Sciatic nerve (tissue), 2 donors: ENCODE data around the gene ACRBP. TPM values are rescaled to one million over a fixed set of nuclear protein-coding genes. Genes with fewer than 3 reads are reported as not detected.

Experiments
- ATAC-seq: fragments of 200-7000 bp; cut with Tn5 transposase; one replicate; pipeline ENCODE4 v1.9.1; 2020; ENCODE audit warnings: mild to moderate bottlenecking, moderate library complexity
- DNase-seq: peaks from one replicate; pipeline ENCODE4 v3.0.0-alpha.2; 2020; ENCODE audit warnings: low spot score
- intact Hi-C: fragments of 100-400 bp; cut with DNase I; formaldehyde crosslinking; loops from one replicate; pipeline ENCODE4 v1.14.2; 2022
- total RNA-seq: library from RNA; stranded (reverse); fragmentation: NEBNext Ultra II Directional; extraction: Animal tissue kit (Norgen Biotek cat#: 25700); gene quantifications from one replicate; pipeline ENCODE4 v1.2.1, GENCODE V29; 2021
- donor health status: DM: no; HTN: no; CAD: no.
- donor health status: DM: no; HTN: no; CAD: no.

ACRBP gene
- total RNA-seq, 1 donor from 2014 or later, result 1.9 TPM

DNA sequence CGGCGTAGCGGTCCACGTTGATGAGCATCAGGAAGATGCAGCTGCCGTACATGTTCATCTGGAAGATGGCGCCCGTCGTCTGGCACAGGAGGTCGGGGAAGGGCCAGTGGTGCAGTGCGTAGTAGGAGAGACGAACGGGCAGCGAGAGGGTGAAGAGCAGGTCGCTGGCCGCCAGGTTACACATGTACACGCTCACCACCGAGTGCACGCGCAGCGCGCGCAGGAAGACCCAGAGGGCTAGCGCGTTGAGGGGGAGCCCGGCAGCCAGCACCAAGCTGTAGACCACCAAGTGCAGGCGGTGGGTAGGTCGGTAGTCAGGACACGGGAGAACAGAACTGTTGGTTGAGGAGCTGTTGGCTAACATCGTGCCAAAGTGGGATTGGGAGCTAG, 26.4 kb downstream of the ACRBP start:
- no peak for DNase-seq
- intact Hi-C loops, result no loop called here
- no peak for ATAC-seq

DNA sequence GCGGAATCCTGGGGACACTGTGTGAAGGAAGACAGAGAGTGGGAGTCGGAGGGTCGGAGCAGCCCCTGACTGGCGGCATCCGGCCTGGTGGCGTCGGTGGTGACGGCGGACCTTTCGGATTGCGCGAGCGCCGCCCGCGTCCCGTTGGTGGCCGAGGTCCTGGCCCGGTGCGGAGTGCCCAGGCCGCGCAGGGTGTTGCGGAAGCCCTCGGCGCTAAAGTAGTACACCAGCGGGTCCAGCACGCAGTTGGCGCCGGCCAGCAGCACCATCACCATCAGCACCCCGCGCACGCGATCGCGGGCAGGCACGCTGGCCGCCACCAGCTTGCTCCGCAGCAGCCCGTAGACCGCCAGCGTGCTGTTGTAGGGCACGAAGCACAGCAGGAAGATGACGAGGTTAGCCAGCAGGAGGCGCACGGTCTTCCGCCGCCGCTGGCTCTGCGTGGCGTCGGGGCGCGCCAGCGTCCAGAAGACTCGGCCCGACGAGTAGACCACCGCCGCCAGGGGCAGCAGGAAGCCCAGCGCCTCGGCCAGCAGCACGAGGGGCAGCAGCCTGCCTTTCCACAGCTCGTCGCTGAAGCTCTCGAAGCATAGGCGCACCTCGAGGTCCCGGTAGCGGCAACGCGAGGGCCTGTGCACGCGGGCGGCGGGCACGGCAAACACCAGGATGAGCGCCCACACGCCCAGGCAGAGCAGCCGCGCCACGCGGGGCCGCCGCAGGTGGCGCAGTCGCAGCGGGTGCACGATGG, 26.9 kb downstream of the ACRBP start:
- no peak for DNase-seq
- intact Hi-C loops, result no loop called here
- ATAC-seq, result no peak

DNA sequence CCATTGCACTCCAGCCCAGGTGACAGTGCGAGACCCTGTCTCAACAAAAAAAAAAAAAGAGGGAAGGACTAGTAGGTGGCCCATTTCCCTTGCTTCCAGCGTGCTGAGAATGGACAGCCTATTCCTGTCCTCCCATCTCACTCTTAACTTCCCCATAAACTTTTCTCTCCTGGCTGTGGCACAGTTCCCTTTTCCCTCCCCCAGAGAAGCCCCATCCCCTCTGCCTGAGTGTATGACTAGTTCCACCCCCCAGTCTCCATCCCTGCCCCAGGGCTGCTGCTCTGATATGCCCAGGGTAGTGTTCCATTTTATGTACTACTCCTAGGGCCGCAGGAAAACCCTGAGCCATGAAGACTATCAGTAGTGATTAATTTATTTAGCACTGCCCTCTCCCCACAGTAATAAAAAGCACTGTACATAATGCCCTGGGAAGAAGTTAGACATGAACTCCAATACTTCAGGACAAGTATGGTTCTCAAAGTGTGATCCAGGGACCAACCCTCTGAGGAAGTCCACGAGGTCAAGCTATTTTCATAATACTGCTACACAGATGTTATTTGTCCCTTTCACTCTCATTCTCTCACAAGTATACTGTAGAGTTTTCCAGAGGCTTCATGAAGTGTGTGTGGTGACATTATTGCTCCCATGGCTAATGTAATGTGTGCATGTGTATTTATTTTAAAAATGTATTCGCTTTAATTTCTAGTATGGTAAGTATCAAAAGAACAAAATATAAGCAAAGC, 28.6 kb downstream of the ACRBP start:
- intact Hi-C loops, result no loop called here
- no peak for DNase-seq
- no peak for ATAC-seq

DNA sequence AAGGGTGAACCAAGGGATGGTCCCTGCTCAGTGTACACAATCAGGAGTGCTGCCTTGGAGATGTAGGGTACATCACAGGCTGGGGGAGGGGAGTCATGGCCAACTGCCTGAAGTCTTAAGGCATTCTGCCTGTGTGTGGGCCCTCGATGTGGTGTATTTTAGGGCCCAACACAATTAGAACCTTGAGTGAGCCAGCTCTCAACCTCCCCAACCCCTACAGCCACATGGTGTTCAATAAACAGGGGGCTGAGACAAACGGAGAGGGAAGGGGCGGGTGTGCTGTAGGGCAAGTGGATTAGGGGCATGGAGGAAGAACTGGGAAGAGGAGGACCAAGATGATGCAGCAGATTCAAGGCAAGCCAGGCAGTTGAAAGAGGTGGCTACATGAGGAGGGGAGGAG, 31.4 kb downstream of the ACRBP start:
- ATAC-seq, result no peak
- no peak for DNase-seq
- intact Hi-C loops, result no loop called here

DNA sequence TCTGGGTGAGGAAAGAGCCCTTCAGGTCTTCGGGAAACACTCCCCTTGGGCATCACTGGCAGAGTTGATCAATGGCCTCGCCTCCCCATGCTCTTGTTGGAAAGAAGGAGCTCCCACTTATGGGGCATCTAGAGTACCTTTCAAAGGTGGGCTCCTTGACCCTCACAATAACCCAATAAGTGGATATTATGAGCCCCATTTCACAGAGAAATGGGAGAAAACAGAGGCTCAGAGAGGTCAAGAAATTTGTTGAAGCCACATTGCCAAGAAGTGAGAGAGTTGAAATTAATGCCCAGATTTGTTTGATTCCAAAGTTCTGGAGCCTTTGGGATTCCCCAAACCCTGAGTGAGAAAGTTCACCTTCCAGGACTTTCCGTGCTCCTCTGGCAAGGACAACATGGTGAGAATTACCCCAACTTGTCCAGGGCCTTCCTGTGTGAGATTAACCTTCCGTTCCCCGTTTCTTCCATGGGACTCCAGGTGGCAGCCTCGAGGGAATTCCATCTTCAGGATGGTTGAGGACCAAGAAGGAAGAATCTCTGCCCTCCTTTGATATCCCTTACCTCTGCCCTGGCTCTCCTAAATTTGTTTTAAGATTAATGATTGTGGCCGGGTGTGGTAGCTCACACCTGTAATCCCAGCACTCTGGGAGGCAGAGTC, 32.6 kb downstream of the ACRBP start:
- DNase-seq (no peak), ATAC-seq (no peak)
- intact Hi-C loops, result no loop called here

DNA sequence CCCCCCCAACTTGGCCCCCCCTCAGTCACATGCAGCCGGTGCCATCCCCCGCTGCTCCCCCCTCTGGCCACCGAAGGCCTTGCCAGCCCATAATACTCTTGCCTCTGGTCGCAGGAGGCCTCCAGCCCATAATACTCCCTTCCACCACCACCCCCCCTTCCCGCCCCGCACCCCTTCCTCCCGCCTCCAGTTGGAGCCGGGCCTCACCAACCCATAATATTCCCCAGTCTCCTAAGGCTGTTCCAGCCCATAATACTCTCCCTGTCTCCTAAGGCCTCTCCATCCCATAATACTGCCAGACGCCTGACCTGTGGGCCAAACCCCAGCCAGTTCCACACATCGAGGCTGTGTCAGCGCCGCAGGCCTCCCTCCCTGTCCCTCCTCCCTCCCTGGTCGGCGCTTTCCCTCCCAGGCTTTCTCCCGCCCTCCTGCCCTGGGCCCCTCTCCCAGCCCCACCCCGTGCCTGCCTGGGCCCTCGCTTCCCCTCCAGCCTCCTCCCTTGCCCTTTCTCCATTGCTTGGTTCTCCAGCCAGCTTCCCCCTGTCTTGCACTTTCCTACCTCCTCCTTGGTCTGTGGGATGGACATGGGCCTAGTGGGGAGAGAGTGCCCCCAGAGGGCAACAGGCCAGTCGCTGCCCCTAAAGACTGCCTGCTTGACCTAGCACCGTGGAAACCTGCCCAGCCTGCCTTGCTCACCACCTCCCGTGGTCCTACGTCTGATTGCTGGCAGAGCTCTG, 33.3 kb downstream of the ACRBP start:
- ATAC-seq, result peak; percentile 90
- peak; percentile 94 for DNase-seq
- intact Hi-C loops, result no loop called here

- peak; percentile 87 for DNase-seq
- intact Hi-C loops, result no loop called here
- peak; percentile 72 for ATAC-seq
Measured at GRCh38 chr12:6613015-6613775, 34.0 kb downstream of the ACRBP start.

GRCh38 chr12:6612652-6613014, 34.6 kb downstream of the ACRBP start:
- no peak for ATAC-seq
- intact Hi-C loops, result no loop called here
- no peak for DNase-seq

- intact Hi-C loops, result no loop called here
- no peak for ATAC-seq
- no peak for DNase-seq
Measured at GRCh38 chr12:6612247-6612646, 35.0 kb downstream of the ACRBP start.

- DNase-seq (peak; percentile 70), ATAC-seq (no peak)
- intact Hi-C loops, result no loop called here
Measured at GRCh38 chr12:6608592-6609281, 38.5 kb downstream of the ACRBP start.

DNA sequence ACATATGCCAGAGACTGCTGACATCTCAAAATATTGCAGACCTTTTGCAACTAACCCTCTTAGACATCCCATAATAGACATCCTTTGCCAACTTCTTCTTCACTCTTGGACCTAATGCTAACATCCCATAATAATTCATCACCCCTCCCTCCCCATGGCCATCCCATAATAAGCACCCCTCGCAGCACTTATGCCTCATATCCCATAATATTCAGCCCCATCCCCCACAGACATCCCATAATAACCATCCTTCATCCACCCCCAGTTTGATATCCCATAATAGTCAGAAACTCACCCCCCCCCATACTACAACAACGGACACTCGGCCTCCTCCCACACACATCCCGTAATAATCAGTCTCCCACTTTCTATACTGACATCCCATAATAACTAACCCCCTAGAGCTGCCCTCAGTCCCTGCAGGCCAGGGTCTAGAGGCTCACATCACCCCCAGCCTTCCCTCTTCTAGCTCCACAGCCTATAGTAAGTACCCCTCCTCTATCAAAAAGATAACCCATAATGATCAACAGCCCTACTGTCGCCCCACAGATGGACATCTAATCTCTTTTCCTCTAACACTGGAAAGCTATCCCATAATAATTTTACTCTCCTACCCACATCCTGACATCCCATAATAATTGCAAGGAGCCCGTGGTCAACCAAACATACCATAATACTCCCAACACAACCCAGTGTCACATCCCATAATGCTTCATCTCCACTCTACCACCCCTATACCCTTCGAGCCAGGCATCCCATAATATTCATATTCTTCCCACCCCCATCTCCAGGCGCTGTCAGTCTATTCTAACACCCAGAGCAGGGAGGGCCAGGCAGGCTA, 39.3 kb downstream of the ACRBP start:
- ATAC-seq, result peak; percentile 44
- DNase-seq, result no peak
- intact Hi-C loops, result no loop called here

- peak; percentile 34 for ATAC-seq
- peak; percentile 82 for DNase-seq
- intact Hi-C loops, result no loop called here
Measured at GRCh38 chr12:6606331-6607131, 40.7 kb downstream of the ACRBP start.

GRCh38 chr12:6605421-6606330, 41.6 kb downstream of the ACRBP start:
- intact Hi-C loops, result no loop called here
- ATAC-seq, result no peak
- no peak for DNase-seq

DNA sequence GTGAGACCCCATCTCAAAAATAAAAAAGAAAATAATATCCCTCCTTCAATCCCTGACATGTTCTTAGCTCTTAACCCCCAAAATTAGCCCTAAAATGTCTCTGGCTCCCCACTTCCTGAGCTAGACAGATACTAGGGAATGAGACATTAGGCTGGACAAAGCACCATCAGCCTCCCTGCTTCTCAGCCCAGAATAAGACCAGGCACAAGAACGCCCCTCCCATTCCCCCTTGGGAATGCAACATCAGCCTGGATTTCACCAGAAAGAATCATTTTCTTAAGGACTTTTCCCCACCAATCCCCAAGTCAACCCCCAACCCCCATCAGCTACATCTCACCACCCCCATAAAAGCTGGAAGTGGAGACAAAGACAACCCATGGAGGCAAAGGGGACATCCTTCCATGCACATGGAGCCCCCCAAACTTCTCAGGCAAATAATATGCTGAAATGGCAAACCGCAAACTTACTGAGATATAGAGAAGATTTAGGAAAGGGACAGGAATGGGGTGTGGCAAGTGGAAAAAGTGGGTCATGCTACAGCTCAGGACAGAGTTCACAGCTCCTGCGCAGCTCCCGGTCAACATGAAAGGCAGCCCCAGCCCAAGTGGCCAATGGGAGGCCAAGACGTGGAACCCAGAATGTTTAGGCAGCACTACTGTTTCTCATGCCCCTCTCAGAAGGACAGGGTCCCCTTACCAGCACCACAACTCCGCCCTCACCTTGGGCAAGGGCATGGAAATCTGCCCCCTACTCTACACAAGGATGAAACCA, 42.8 kb downstream of the ACRBP start:
- ATAC-seq (no peak), DNase-seq (no peak)
- intact Hi-C loops, result no loop called here

DNA sequence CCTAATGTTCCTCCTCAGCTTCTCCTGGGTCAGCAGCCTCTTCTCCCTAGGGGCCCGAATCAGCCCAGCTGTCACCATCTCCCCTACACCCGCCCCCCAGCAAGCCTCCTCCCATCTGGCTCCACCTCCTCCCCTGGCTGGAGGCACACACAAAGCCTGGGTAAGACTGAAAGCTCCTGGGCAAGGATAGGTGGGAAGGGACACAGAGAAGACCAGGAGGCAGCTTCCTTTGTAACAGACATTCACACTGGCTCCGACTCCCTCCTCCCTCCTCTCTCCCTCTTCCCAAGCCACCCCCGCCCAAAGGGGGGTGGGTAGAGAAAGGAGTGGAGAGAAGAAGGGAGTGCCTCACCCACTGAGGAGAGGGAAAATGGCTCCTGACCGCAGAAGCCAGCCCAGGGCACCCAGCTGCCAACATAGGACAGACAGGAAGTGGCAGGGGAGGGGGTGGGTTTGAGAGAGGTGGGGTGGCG, 44.1 kb downstream of the ACRBP start:
- intact Hi-C loops, result no loop called here
- ATAC-seq (no peak), DNase-seq (no peak)
